ENCODE measurements around the gene ST3GAL2. TPM values are rescaled to one million over a fixed set of nuclear protein-coding genes. Genes with fewer than 3 reads are reported as not detected.

ST3GAL2 gene
- total RNA-seq, 4 donors from 2014 or later = 7.1 to 16.5 (median 11.1) TPM

GRCh38 chr16:70470141-70470926, 31.4 kb upstream of the ST3GAL2 start:
- Histone ChIP-seq H3K27me3 (no peaks in the 10 kb centered on the region), H3K4me3 (no peak overlapping the region), H3K27ac (no peak overlapping the region), H3K9me3 (no peaks in the 10 kb centered on the region), H3K36me3 (peaks cover 59% of the 10 kb centered on the region), H3K4me1 (peaks cover 5% of the 10 kb centered on the region)
- no peak for DNase-seq (ENCODE audit: low spot score in 2 of 2)
- TF ChIP-seq CTCF (IDR thresholded peaks at IDR 0.05) (no peak), EP300 (IDR thresholded peaks at IDR 0.05) (no peak), POLR2AphosphoS5 (IDR thresholded peaks at IDR 0.05) (no peak)
- 88% methylated on average over 10 of the region's 10 CpGs for WGBS

DNA sequence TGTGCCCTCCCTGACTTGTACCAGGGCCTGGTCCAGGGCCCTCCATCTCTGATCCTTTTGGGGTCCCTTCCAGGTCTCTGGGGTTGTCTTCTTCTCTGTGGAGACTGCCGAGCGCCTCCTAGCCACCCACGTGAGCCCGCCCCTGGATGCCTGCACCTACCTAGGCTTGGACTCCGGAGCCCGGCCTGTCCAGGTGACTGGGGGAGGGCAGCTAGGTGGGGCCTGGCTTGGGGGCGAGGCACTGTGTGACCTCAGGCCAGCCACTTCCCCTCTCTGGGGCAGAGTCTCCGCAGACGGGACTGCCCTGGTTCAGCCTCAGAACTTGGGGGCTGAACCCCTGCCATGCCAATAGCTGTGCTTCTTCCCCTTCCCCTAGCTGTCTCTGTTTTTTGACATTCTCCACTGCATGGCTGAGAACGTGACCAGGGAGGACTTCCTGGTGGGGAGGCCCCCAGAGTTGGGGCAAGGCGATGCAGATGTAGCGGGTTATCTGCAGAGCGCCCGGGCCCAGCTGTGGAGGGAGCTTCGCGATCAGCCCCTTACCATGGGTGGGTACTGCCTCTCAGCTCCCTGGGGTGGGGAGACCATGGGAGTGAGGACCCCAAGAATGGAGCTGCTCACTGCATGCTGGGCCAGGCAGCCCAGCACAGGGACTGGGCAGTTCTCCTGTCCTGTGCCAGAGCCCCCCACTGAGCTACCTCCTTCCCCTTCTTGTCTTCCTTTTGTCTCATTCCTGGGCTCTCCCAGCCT, 30.1 kb upstream of the ST3GAL2 start:
- no peak overlapping the region for H3K27ac ChIP-seq
- TF ChIP-seq CTCF (IDR thresholded peaks at IDR 0.05) (no peak), POLR2A (IDR thresholded peaks at IDR 0.05) (no peak), POLR2AphosphoS5 (IDR thresholded peaks at IDR 0.05) (no peak), EP300 (IDR thresholded peaks at IDR 0.05) (no peak)
- no peaks in the 10 kb centered on the region for H3K27me3 ChIP-seq
- 96% methylated on average over 4 of the region's 16 CpGs for WGBS
- no peaks in the 10 kb centered on the region for H3K4me1 ChIP-seq
- H3K4me3 ChIP-seq = no peak overlapping the region
- peaks cover 54% of the 10 kb centered on the region for H3K36me3 ChIP-seq
- no peaks in the 10 kb centered on the region for H3K9me3 ChIP-seq
- DNase-seq (ENCODE audit: low spot score in 2 of 2) = peak in 1 of 2 donors; percentile 55

DNA sequence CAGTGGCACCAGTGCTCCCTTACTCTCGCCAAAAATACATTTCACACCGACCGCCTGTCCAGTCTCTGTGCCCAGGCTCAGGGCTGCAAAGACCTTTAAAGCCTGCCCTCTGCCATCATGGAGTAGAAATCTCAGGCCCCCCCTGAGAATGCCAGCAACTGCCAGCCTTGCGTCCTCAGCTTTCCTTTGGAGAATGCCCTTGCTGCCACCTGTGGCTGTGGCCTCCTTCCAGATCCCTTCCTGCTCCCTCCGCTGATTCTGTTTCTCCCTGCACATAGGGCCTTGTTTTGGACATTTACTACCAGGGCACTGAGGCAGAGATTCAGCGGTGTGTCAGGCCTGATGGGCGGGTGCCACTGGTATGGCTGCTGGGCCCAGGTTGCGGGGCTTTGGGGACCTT, 28.7 kb upstream of the ST3GAL2 start:
- Histone ChIP-seq H3K9me3 (no peaks in the 10 kb centered on the region), H3K27me3 (no peaks in the 10 kb centered on the region), H3K27ac (no peak overlapping the region), H3K4me1 (no peaks in the 10 kb centered on the region), H3K36me3 (peaks cover 51% of the 10 kb centered on the region), H3K4me3 (no peak overlapping the region)
- WGBS = 96% methylated on average over 8 of the region's 8 CpGs
- TF ChIP-seq CTCF (IDR thresholded peaks at IDR 0.05) (no peak), POLR2A (IDR thresholded peaks at IDR 0.05) (no peak), POLR2AphosphoS5 (IDR thresholded peaks at IDR 0.05) (no peak), EP300 (IDR thresholded peaks at IDR 0.05) (no peak)
- no peak for DNase-seq (ENCODE audit: low spot score in 2 of 2)

GRCh38 chr16:70467113-70467512, 28.2 kb upstream of the ST3GAL2 start:
- TF ChIP-seq POLR2A (IDR thresholded peaks at IDR 0.05) = no peak
- TF ChIP-seq CTCF (IDR thresholded peaks at IDR 0.05) = no peak
- no peak for TF ChIP-seq EP300 (IDR thresholded peaks at IDR 0.05)
- no peak for TF ChIP-seq POLR2AphosphoS5 (IDR thresholded peaks at IDR 0.05)
- Histone ChIP-seq H3K4me3 (no peak overlapping the region), H3K4me1 (no peaks in the 10 kb centered on the region), H3K27ac (no peak overlapping the region), H3K36me3 (peaks cover 46% of the 10 kb centered on the region), H3K9me3 (no peaks in the 10 kb centered on the region), H3K27me3 (no peaks in the 10 kb centered on the region)
- WGBS = 88% methylated on average over 8 of the region's 11 CpGs
- no peak for DNase-seq (ENCODE audit: low spot score in 2 of 2)

GRCh38 chr16:70466805-70467076, 27.8 kb upstream of the ST3GAL2 start:
- TF ChIP-seq EP300 (IDR thresholded peaks at IDR 0.05) = no peak
- no peak for TF ChIP-seq POLR2A (IDR thresholded peaks at IDR 0.05)
- TF ChIP-seq CTCF (IDR thresholded peaks at IDR 0.05) = no peak
- TF ChIP-seq POLR2AphosphoS5 (IDR thresholded peaks at IDR 0.05) = no peak
- Histone ChIP-seq H3K4me1 (no peaks in the 10 kb centered on the region), H3K9me3 (no peaks in the 10 kb centered on the region), H3K27ac (no peak overlapping the region), H3K4me3 (no peak overlapping the region), H3K27me3 (no peaks in the 10 kb centered on the region), H3K36me3 (peaks cover 46% of the 10 kb centered on the region)
- DNase-seq (ENCODE audit: low spot score in 2 of 2) = no peak
- 90% methylated on average over 2 of the region's 7 CpGs for WGBS

Data from suprapubic skin (tissue), 4 donors.